Esophagus muscularis mucosa (tissue), 2 donors: ENCODE results near the gene F8.
"Not testable (repeated sequence)": the region's sequence is repeated elsewhere in the genome, so short reads cannot be mapped to it uniquely, and the experiment has no call there.

ENCODE experiments used
- POLR2A ChIP-seq: fragments of 450-650 bp; IDR thresholded peaks from one replicate; pipeline ENCODE4 v1.6.1; 2017; ENCODE audit warnings: antibody characterized with exemption, moderate library complexity, mild to moderate bottlenecking, low read depth
- POLR2AphosphoS5 ChIP-seq, 2 donors: sonication (generic); formaldehyde crosslinking; IDR thresholded peaks; one replicate each; pipeline ENCODE4 v1.6.1; 2017; ENCODE audit warnings: antibody characterized with exemption in 2 of 2

- not testable (repeated sequence) for TF ChIP-seq POLR2AphosphoS5 (IDR thresholded peaks at IDR 0.05); POLR2A
These were observed 205.4 kb downstream of the F8 start for GRCh38 chrX:154817048-154817618.
